Ishikawa (cell line): Measurements from ENCODE around the gene KIF27.
A peak's percentile ranks its signal among the peaks of the same experiment; 100 is the strongest.

Experiments
- CEBPB ChIP-seq: IDR thresholded peaks from 2 replicates; pipeline ENCODE4 v1.6.1; 2012
- CREB1 ChIP-seq: IDR thresholded peaks from 2 replicates; pipeline ENCODE4 v1.6.1; 2012; ENCODE audit warnings: low read depth
- EGR1 ChIP-seq: IDR thresholded peaks from 2 replicates; pipeline ENCODE4 v1.6.1; 2012
- EP300 ChIP-seq: IDR thresholded peaks from 2 replicates; pipeline ENCODE4 v1.6.1; 2012; ENCODE audit warnings: borderline replicate concordance
- FOXM1 ChIP-seq: IDR thresholded peaks from 2 replicates; pipeline ENCODE4 v1.6.1; 2012; ENCODE audit warnings: low read depth, borderline replicate concordance
- MAX ChIP-seq: IDR thresholded peaks from 2 replicates; pipeline ENCODE4 v1.6.1; 2012
- NFIC ChIP-seq: IDR thresholded peaks from 2 replicates; pipeline ENCODE4 v1.6.1; 2012
- RAD21 ChIP-seq: IDR thresholded peaks from 2 replicates; pipeline ENCODE4 v1.6.1; 2012; ENCODE audit warnings: low read depth
- REST ChIP-seq: IDR thresholded peaks from 2 replicates; pipeline ENCODE4 v1.6.1; 2012; ENCODE audit warnings: low read depth, mild to moderate bottlenecking
- TAF1 ChIP-seq: IDR thresholded peaks from 2 replicates; pipeline ENCODE4 v1.6.1; 2012; ENCODE audit warnings: low read depth, mild to moderate bottlenecking
- TCF12 ChIP-seq: IDR thresholded peaks from 2 replicates; pipeline ENCODE4 v1.6.1; 2012; ENCODE audit warnings: low read depth
- TEAD4 ChIP-seq: IDR thresholded peaks from 2 replicates; pipeline ENCODE4 v1.6.1; 2012
- USF1 ChIP-seq: IDR thresholded peaks from 2 replicates; pipeline ENCODE4 v1.6.1; 2012
- YY1 ChIP-seq: IDR thresholded peaks from 2 replicates; pipeline ENCODE4 v1.6.1; 2012; ENCODE audit warnings: low read depth
- ZBTB7A ChIP-seq: IDR thresholded peaks from 2 replicates; pipeline ENCODE4 v1.6.1; 2012; ENCODE audit warnings: low read depth

The KIF27 gene

GRCh38 chr9:83935276-83935935 lies 14.2 kb upstream of the KIF27 start:
- TF ChIP-seq NFIC, result peak; percentile 53; the same call in 1 of the 2 replicates
- TF ChIP-seq USF1, result peak; percentile 91
- peak; percentile 72 for TF ChIP-seq TEAD4
- TF ChIP-seq REST, result no peak

GRCh38 chr9:83934569-83935275 lies 13.5 kb upstream of the KIF27 start:
- TF ChIP-seq MAX, result peak; percentile 57
- no peak for TF ChIP-seq REST
- no peak for TF ChIP-seq EGR1
- peak; percentile 64 for TF ChIP-seq NFIC
- TF ChIP-seq CEBPB, result peak; percentile 93
- peak; percentile 51 for TF ChIP-seq TCF12
- TF ChIP-seq RAD21, result no peak
- 0 out of 2 replicates have a peak, but pooled peaks have one; percentile 3 for TF ChIP-seq USF1

- TF ChIP-seq CEBPB, result peak; percentile 82
- TF ChIP-seq TEAD4, result no peak
Observed at GRCh38 chr9:83933790-83934189, 12.6 kb upstream of the KIF27 start.

GRCh38 chr9:83932851-83933250 lies 11.6 kb upstream of the KIF27 start:
- no peak for TF ChIP-seq TEAD4
- TF ChIP-seq NFIC, result no peak
- TF ChIP-seq USF1, result no peak

GRCh38 chr9:83932011-83932410 lies 10.8 kb upstream of the KIF27 start:
- TF ChIP-seq FOXM1, result no peak
- no peak for TF ChIP-seq NFIC
- TF ChIP-seq EGR1, result no peak
- no peak for TF ChIP-seq RAD21
- no peak for TF ChIP-seq CEBPB
- no peak for TF ChIP-seq USF1
- TF ChIP-seq CREB1, result no peak
- no peak for TF ChIP-seq REST
- TF ChIP-seq EP300, result no peak
- TF ChIP-seq YY1, result no peak
- TF ChIP-seq TCF12, result no peak
- no peak for TF ChIP-seq TAF1
- TF ChIP-seq MAX, result no peak
- TF ChIP-seq TEAD4, result no peak
- no peak for TF ChIP-seq ZBTB7A
